ENCODE measurements around the gene CDC25B.
"Not testable (repeated sequence)": the region's sequence is repeated elsewhere in the genome, so short reads cannot be mapped to it uniquely, and the experiment has no call there.

The CDC25B gene

GRCh38 chr20:3840201-3840600, 44.1 kb downstream of the CDC25B start:
- DNase-seq: not testable (repeated sequence)

GRCh38 chr20:3842348-3842930, 46.3 kb downstream of the CDC25B start:
- DNase-seq: no peak

GRCh38 chr20:3843490-3843889, 47.4 kb downstream of the CDC25B start:
- no peak for DNase-seq

GRCh38 chr20:3843990-3844619, 48.0 kb downstream of the CDC25B start:
- not testable (repeated sequence) for DNase-seq

GRCh38 chr20:3846378-3846739, 50.2 kb downstream of the CDC25B start:
- no peak for DNase-seq

GRCh38 chr20:3846740-3847428, 50.8 kb downstream of the CDC25B start, which contains the start of gene MAVS:
MAVS (plus strand) TSS chr20:3846834; CDS start chr20:3854625, 7,791 bp downstream.
- DNase-seq: peak; percentile 78 to 80

- no peak for DNase-seq
Observed at GRCh38 chr20:3847429-3847940, 51.4 kb downstream of the CDC25B start.

GRCh38 chr20:3848565-3848964, 52.5 kb downstream of the CDC25B start:
- DNase-seq: no peak

GRCh38 chr20:3854462-3854871, 58.4 kb downstream of the CDC25B start:
- no peak for DNase-seq
